DND-41 (cell line): ENCODE data around the gene CPNE9.

ENCODE experiments used
- ATAC-seq: fragments of 200-7000 bp; cut with Tn5 transposase; 3 replicates; pipeline ENCODE4 v1.9.1; 2021; ENCODE audit warnings: low read depth; ENCODE audit not compliant: insufficient read depth
- DNase-seq: peaks from one replicate; pipeline ENCODE4 v3.0.0-alpha.2; 2020
- H2AFZ ChIP-seq: 2 replicates; pipeline ENCODE4 v1.6.0; 2012; ENCODE audit warnings: low read depth, low read length
- H3K27ac ChIP-seq: 2 replicates; pipeline ENCODE4 v1.5.1; 2012; ENCODE audit warnings: low read length, inconsistent platforms
- H3K27me3 ChIP-seq: fragments of 200-600 bp; sonication (generic); 2 replicates; pipeline ENCODE4 v1.6.0; 2012; ENCODE audit warnings: low read length, mild to moderate bottlenecking, inconsistent platforms; ENCODE audit not compliant: insufficient read depth, poor library complexity
- H3K36me3 ChIP-seq: 2 replicates; pipeline ENCODE4 v1.5.1; 2012; ENCODE audit warnings: low read length, inconsistent platforms; ENCODE audit not compliant: insufficient read depth
- H3K4me1 ChIP-seq: 2 replicates; pipeline ENCODE4 v1.5.1; 2012; ENCODE audit warnings: mild to moderate bottlenecking, low read length; ENCODE audit not compliant: insufficient read depth
- H3K4me2 ChIP-seq: 2 replicates; pipeline ENCODE4 v1.6.0; 2012; ENCODE audit warnings: mild to moderate bottlenecking, moderate library complexity, low read length, inconsistent platforms; ENCODE audit not compliant: insufficient read depth
- H3K4me3 ChIP-seq, 2 experiments: fragments of 200-600 bp in 1 of 2; shearing (Covaris generic) in 1 of 2; 2 replicates each; pipeline ENCODE4 v1.5.1; 2012 to 2016; ENCODE audit warnings: inconsistent platforms in 2 of 2, low read length in 2 of 2, mild to moderate bottlenecking in 2 of 2, low read depth in 1 of 2, moderate library complexity in 1 of 2
- H3K79me2 ChIP-seq: 2 replicates; pipeline ENCODE4 v1.6.0; 2012; ENCODE audit warnings: low read length, inconsistent platforms; ENCODE audit not compliant: insufficient read depth
- H3K9ac ChIP-seq: 2 replicates; pipeline ENCODE4 v1.6.0; 2012; ENCODE audit warnings: low read depth, mild to moderate bottlenecking, inconsistent platforms, low read length, moderate library complexity
- H3K9me3 ChIP-seq: 2 replicates; pipeline ENCODE4 v1.5.1; 2012; ENCODE audit warnings: low read length, moderate library complexity, mild to moderate bottlenecking, inconsistent platforms; ENCODE audit not compliant: insufficient read depth, severe bottlenecking
- H4K20me1 ChIP-seq: 2 replicates; pipeline ENCODE4 v1.6.0; 2012; ENCODE audit warnings: low read length; ENCODE audit not compliant: insufficient read depth
- EZH2 ChIP-seq: IDR thresholded peaks from 3 replicates; pipeline ENCODE4 v1.6.1; 2012; ENCODE audit warnings: borderline replicate concordance, low read depth, mild to moderate bottlenecking, moderate library complexity, low read length, inconsistent platforms; ENCODE audit not compliant: severe bottlenecking
- TF ChIP-seq, protein P1 (sequence below): IDR thresholded peaks from 2 replicates; pipeline ENCODE4 v1.5.1; 2012; ENCODE audit warnings: borderline replicate concordance, low read length, moderate library complexity, mild to moderate bottlenecking; ENCODE audit not compliant: poor library complexity, severe bottlenecking; ENCODE audit errors: extremely low read depth

CPNE9 gene

DNA sequence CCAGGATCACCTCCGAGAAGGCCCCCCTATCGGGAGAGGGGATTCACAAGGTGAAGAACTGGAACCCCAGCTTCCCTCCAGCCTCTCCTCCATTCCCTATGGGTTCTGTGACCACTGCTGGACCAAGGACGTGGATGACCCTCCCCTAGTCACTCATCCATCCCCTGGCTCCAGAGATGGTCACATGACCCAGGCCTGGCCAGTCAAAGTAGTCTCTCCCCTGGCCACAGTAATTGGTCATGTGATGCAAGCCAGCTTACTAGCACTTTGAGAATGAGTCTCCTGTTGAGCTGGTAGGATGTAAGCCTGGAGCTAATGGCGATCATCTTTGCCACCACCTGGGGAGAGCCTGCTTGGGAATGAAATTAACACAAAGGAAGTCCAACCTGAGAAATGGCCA is 62.2 kb downstream of the CPNE9 start:
- no peaks in the 10 kb centered on the region for H3K9me3 ChIP-seq
- H4K20me1 ChIP-seq, result 0 out of 2 replicates have a peak, but pooled peaks cover 7% of the 10 kb centered on the region
- no peak for ATAC-seq
- H3K27me3 ChIP-seq, result no peaks in the 10 kb centered on the region
- no peak overlapping the region for H3K27ac ChIP-seq
- H3K4me1 ChIP-seq, result no peaks in the 10 kb centered on the region
- H3K36me3 ChIP-seq, result no peaks in the 10 kb centered on the region
- no peak overlapping the region for H3K4me2 ChIP-seq
- H2AFZ ChIP-seq, result no peak overlapping the region
- no peak overlapping the region for H3K4me3 ChIP-seq
- no peak overlapping the region for H3K9ac ChIP-seq
- H3K79me2 ChIP-seq, result no peaks in the 10 kb centered on the region
- TF ChIP-seq EZH2, result no peak
- TF ChIP-seq, protein P1, sequence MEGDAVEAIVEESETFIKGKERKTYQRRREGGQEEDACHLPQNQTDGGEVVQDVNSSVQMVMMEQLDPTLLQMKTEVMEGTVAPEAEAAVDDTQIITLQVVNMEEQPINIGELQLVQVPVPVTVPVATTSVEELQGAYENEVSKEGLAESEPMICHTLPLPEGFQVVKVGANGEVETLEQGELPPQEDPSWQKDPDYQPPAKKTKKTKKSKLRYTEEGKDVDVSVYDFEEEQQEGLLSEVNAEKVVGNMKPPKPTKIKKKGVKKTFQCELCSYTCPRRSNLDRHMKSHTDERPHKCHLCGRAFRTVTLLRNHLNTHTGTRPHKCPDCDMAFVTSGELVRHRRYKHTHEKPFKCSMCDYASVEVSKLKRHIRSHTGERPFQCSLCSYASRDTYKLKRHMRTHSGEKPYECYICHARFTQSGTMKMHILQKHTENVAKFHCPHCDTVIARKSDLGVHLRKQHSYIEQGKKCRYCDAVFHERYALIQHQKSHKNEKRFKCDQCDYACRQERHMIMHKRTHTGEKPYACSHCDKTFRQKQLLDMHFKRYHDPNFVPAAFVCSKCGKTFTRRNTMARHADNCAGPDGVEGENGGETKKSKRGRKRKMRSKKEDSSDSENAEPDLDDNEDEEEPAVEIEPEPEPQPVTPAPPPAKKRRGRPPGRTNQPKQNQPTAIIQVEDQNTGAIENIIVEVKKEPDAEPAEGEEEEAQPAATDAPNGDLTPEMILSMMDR, result no peak
- no peak for DNase-seq

DNA sequence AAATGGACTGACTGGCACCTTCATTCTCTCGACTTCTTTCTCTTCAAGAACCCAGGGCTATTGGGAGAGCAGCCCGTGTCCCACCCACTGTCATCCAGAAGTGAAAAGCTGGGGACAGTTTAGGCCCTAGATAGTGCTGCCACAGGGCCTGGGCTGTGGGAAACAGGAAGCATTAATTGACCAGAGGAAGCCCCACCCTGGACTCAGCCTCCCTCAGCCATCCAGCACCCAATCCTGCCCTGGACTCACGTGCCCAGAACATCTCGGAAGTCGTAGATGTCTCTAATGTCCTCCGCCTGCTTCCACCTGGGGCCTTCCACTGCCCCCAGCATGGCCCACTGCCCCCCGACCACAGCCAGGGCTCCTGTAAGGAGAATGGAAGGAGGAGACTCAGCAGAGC is 63.8 kb downstream of the CPNE9 start:
- ATAC-seq (no peak), DNase-seq (no peak)
- no peak for TF ChIP-seq EZH2
- TF ChIP-seq, protein P1, result no peak
- Histone ChIP-seq H3K9me3 (no peaks in the 10 kb centered on the region), H4K20me1 (0 out of 2 replicates have a peak, but pooled peaks cover 7% of the 10 kb centered on the region), H3K27ac (no peak overlapping the region), H3K9ac (no peak overlapping the region), H3K79me2 (no peaks in the 10 kb centered on the region), H3K36me3 (no peaks in the 10 kb centered on the region), H3K4me3 (no peak overlapping the region), H3K4me2 (no peak overlapping the region), H2AFZ (no peak overlapping the region), H3K27me3 (no peaks in the 10 kb centered on the region), H3K4me1 (no peaks in the 10 kb centered on the region)

DNA sequence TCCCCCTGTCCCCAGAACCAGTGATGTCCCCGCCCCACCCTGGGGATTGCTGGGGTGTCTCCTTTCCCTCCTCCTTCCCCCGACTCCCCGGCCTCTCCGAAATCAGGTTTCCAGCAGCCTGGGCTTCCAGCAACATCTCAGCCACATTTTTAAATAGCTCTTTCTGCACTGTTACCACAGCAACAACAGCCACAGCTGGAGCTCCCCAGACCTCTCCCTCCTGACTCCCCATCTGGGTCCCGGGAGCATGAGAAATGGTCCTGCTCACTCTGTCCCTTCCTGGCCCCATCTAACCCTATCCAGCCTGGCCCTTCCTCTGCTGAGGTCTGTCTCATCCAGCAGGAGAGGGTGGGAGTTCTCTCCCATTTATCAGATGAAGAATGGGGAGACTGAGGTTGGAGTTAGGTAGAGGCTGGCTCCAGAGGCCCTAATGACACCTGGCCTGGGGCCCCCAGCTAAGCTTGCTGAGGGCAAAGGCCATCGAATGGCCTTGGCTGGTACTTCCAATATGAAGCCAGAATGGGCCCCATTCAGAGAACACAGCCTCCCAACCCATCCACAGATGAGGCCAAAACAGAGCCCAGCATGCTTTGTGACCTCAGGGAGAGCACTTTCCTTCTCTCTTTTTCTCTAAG is 64.6 kb downstream of the CPNE9 start:
- Histone ChIP-seq H3K27ac (no peak overlapping the region), H3K4me2 (no peak overlapping the region), H3K9me3 (no peaks in the 10 kb centered on the region), H3K9ac (no peak overlapping the region), H3K36me3 (no peaks in the 10 kb centered on the region), H4K20me1 (0 out of 2 replicates have a peak, but pooled peaks cover 7% of the 10 kb centered on the region), H3K4me1 (no peaks in the 10 kb centered on the region), H2AFZ (no peak overlapping the region), H3K27me3 (no peaks in the 10 kb centered on the region), H3K79me2 (no peaks in the 10 kb centered on the region), H3K4me3 (no peak overlapping the region)
- no peak for TF ChIP-seq EZH2
- TF ChIP-seq, protein P1, result no peak
- no peak for ATAC-seq
- DNase-seq, result no peak
